Ectodermal cell (in vitro differentiated cells): ENCODE measurements around the gene ZNRF3. TPM values are rescaled to one million over a fixed set of nuclear protein-coding genes. Genes with fewer than 3 reads are reported as not detected.
"Not testable (repeated sequence)": the region's sequence is repeated elsewhere in the genome, so short reads cannot be mapped to it uniquely, and the experiment has no call there.

Experiments
- H3K27ac ChIP-seq: 2 replicates; pipeline ENCODE4 v1.7.0; 2013; ENCODE audit warnings: mild to moderate bottlenecking, low read depth, low read length; ENCODE audit not compliant: insufficient read depth, poor library complexity, severe bottlenecking
- H3K27me3 ChIP-seq: 2 replicates; pipeline ENCODE4 v1.7.0; 2013; ENCODE audit warnings: mild to moderate bottlenecking, low read length; ENCODE audit not compliant: insufficient read depth, control insufficient read depth, poor library complexity, severe bottlenecking
- H3K36me3 ChIP-seq: one replicate; pipeline ENCODE4 v1.7.0; 2013; ENCODE audit warnings: low read length; ENCODE audit not compliant: control insufficient read depth, insufficient read depth
- H3K4me1 ChIP-seq: one replicate; pipeline ENCODE4 v1.7.0; 2013; ENCODE audit warnings: low read length; ENCODE audit not compliant: control insufficient read depth, insufficient read depth
- H3K4me3 ChIP-seq: 2 replicates; pipeline ENCODE4 v1.7.0; 2013; ENCODE audit warnings: low read depth, low read length, control low read depth; ENCODE audit not compliant: insufficient read depth
- H3K9me3 ChIP-seq: 2 replicates; pipeline ENCODE4 v1.7.0; 2013; ENCODE audit warnings: mild to moderate bottlenecking, low read length, moderate library complexity; ENCODE audit not compliant: control insufficient read depth
- WGBS, 2 experiments: methylation state at CpG; one replicate each; pipeline ENCODE4 v1.1.7; 2013; ENCODE audit warnings: missing lambda C conversion rate in 2 of 2; 5-methylcytosine and 5-hydroxymethylcytosine counted together
- polyA plus RNA-seq, 4 experiments: library from polyadenylated mRNA; stranded (reverse); fragments of 50-300 nt; gene quantifications; one replicate each; pipeline ENCODE4 v1.2.3, GENCODE V29; 2013

The ZNRF3 gene
- polyA plus RNA-seq (2013, experiment 1 of 4): 25.8 TPM
- polyA plus RNA-seq (2013, experiment 2 of 4): 21.9 TPM
- polyA plus RNA-seq (2013, experiment 3 of 4): 25.1 TPM
- polyA plus RNA-seq (2013, experiment 4 of 4): 27.5 TPM

GRCh38 chr22:28882878-28883656, at the start of gene ZNRF3:
Gene ZNRF3 (plus strand): TSS chr22:28883572. CDS start chr22:28883767, 195 bp downstream.
- Histone ChIP-seq H3K36me3 (no peaks in the 10 kb centered on the region), H3K27ac (peak within 1 kb of the TSS; percentile 70), H3K27me3 (no peaks in the 10 kb centered on the region), H3K4me3 (peak within 1 kb of the TSS; percentile 81), H3K4me1 (peaks cover 23% of the 10 kb centered on the region), H3K9me3 (no peaks in the 10 kb centered on the region)
- WGBS, 2 experiments: 1% methylated on average over 85 of the region's 85 CpGs

- no peaks in the 10 kb centered on the region for H3K9me3 ChIP-seq
- no peaks in the 10 kb centered on the region for H3K36me3 ChIP-seq
- H3K27me3 ChIP-seq: no peaks in the 10 kb centered on the region
- no peak overlapping the region for H3K4me3 ChIP-seq
- H3K27ac ChIP-seq: no peak overlapping the region
- 92 to 95% methylated on average over 11 of the region's 11 CpGs for WGBS, 2 experiments
- no peaks in the 10 kb centered on the region for H3K4me1 ChIP-seq
These were observed 47.7 kb upstream of the ZNRF3 start for GRCh38 chr22:28835630-28836189.

- Histone ChIP-seq H3K4me3 (no peak overlapping the region), H3K27ac (no peak overlapping the region), H3K27me3 (no peaks in the 10 kb centered on the region), H3K4me1 (no peaks in the 10 kb centered on the region), H3K9me3 (no peaks in the 10 kb centered on the region), H3K36me3 (no peaks in the 10 kb centered on the region)
- 83 to 87% methylated on average over 6 of the region's 6 CpGs for WGBS, 2 experiments
These were observed 45.7 kb upstream of the ZNRF3 start for GRCh38 chr22:28837640-28838039.

GRCh38 chr22:28838971-28839370, 44.4 kb upstream of the ZNRF3 start:
- Histone ChIP-seq H3K4me3 (no peak overlapping the region), H3K9me3 (no peaks in the 10 kb centered on the region), H3K27ac (no peak overlapping the region), H3K27me3 (no peaks in the 10 kb centered on the region), H3K4me1 (no peaks in the 10 kb centered on the region), H3K36me3 (no peaks in the 10 kb centered on the region)
- WGBS, 2 experiments: 90 to 93% methylated on average over 5 of the region's 5 CpGs

GRCh38 chr22:28841111-28841510, 42.3 kb upstream of the ZNRF3 start:
- WGBS, 2 experiments: 93 to 94% methylated on average over 5 of the region's 5 CpGs
- Histone ChIP-seq H3K9me3 (no peaks in the 10 kb centered on the region), H3K36me3 (no peaks in the 10 kb centered on the region), H3K27me3 (no peaks in the 10 kb centered on the region), H3K4me1 (no peaks in the 10 kb centered on the region), H3K4me3 (no peak overlapping the region), H3K27ac (no peak overlapping the region)

- no peaks in the 10 kb centered on the region for H3K4me1 ChIP-seq
- no peaks in the 10 kb centered on the region for H3K36me3 ChIP-seq
- WGBS, 2 experiments: 83 to 90% methylated on average over 1 to 2 of the region's 2 CpGs
- no peak overlapping the region for H3K27ac ChIP-seq
- no peaks in the 10 kb centered on the region for H3K9me3 ChIP-seq
- no peaks in the 10 kb centered on the region for H3K27me3 ChIP-seq
- H3K4me3 ChIP-seq: no peak overlapping the region
These were observed 39.7 kb upstream of the ZNRF3 start for GRCh38 chr22:28843633-28844032.

- not testable (repeated sequence) for H3K27me3 ChIP-seq, H3K36me3 ChIP-seq, H3K27ac ChIP-seq, H3K9me3 ChIP-seq, H3K4me3 ChIP-seq, H3K4me1 ChIP-seq
- WGBS, 2 experiments: 92 to 97% methylated on average over 2 of the region's 2 CpGs
These were observed 39.1 kb upstream of the ZNRF3 start for GRCh38 chr22:28844277-28844676.

GRCh38 chr22:28846994-28847393, 36.4 kb upstream of the ZNRF3 start:
- no peak overlapping the region for H3K27ac ChIP-seq
- no peaks in the 10 kb centered on the region for H3K36me3 ChIP-seq
- no peak overlapping the region for H3K4me3 ChIP-seq
- H3K4me1 ChIP-seq: no peaks in the 10 kb centered on the region
- H3K27me3 ChIP-seq: no peaks in the 10 kb centered on the region
- no peaks in the 10 kb centered on the region for H3K9me3 ChIP-seq
- WGBS, 2 experiments: 94 to 100% methylated on average over 2 of the region's 2 CpGs

- Histone ChIP-seq H3K4me1 (no peaks in the 10 kb centered on the region), H3K9me3 (no peaks in the 10 kb centered on the region), H3K27ac (no peak overlapping the region), H3K4me3 (no peak overlapping the region), H3K27me3 (no peaks in the 10 kb centered on the region), H3K36me3 (no peaks in the 10 kb centered on the region)
- WGBS, 2 experiments: 46 to 59% methylated on average over 5 to 6 of the region's 6 CpGs
These were observed 27.8 kb upstream of the ZNRF3 start for GRCh38 chr22:28855355-28856094.

GRCh38 chr22:28856095-28856455, 27.3 kb upstream of the ZNRF3 start:
- no CpG with 5 or more reads among the region's 1 CpG for WGBS, 2 experiments
- H3K27ac ChIP-seq: no peak overlapping the region
- no peaks in the 10 kb centered on the region for H3K9me3 ChIP-seq
- H3K4me1 ChIP-seq: no peaks in the 10 kb centered on the region
- H3K4me3 ChIP-seq: no peak overlapping the region
- H3K36me3 ChIP-seq: no peaks in the 10 kb centered on the region
- no peaks in the 10 kb centered on the region for H3K27me3 ChIP-seq
